Measurements from ENCODE around the gene UBXN11.

The UBXN11 gene

DNA sequence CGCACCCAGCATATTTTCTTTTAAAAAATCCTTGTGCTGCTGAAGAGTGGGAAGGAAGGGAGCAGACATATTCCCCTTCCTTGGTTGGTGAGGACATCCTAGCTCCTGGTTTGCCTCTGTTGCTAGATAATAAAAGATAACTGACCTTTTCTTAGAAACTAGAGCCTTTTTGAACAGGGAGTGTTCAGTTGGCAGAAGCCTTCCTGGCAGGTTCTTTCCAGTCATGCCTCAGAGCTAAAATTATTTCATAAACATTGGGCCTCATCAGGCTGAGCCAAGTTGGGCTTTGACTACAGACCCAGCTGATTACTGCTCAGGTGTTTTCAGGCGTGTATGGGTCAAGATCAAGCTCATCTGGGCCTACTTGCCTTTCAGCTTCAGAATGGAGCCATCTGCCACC is 49.2 kb downstream of the UBXN11 start:
- no peaks in the 10 kb centered on the region for H3K4me1 ChIP-seq (ENCODE audit: insufficient read depth, insufficient read length)
- H3K9me3 ChIP-seq (ENCODE audit: insufficient read depth, low read length) = no peaks in the 10 kb centered on the region
- H3K4me3 ChIP-seq (ENCODE audit: insufficient read length, low read depth) = no peak overlapping the region
- no peak for TF ChIP-seq ZNF274 (IDR thresholded peaks at IDR 0.05; ENCODE audit: low read depth, low read length)
- H3K9ac ChIP-seq (ENCODE audit: insufficient read length, low read depth) = no peak overlapping the region
- DNase-seq (ENCODE audit: low read depth, low spot score) = no peak
- H3K36me3 ChIP-seq (ENCODE audit: insufficient read depth, insufficient read length, low read length) = peaks cover 76% of the 10 kb centered on the region
- H3K27me3 ChIP-seq (ENCODE audit: insufficient read depth, insufficient read length) = no peaks in the 10 kb centered on the region

DNA sequence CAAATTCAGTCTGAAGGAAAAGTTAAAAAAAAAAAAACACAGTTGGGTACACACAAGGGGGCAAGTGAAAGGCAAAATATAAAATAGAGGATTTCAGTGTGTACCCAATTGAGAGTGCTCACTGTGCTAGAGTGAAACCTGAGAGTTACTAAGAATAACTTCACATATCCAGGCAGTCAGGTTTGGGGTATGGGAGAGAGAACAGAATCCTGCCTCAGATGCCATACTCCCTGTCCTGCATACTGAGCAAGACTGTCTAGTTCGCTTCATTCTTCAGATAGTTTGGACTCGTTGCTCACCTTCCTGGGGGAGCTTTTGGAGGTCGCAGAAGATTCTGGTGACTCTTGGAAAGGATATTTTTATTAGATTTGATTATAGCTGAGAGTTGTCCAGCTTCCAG is 52.0 kb downstream of the UBXN11 start:
- Histone ChIP-seq H3K27me3 (ENCODE audit: insufficient read depth, insufficient read length) (no peaks in the 10 kb centered on the region), H3K4me3 (ENCODE audit: insufficient read length, low read depth) (no peak overlapping the region), H3K4me1 (ENCODE audit: insufficient read depth, insufficient read length) (no peaks in the 10 kb centered on the region), H3K9me3 (ENCODE audit: insufficient read depth, low read length) (no peaks in the 10 kb centered on the region), H3K9ac (ENCODE audit: insufficient read length, low read depth) (no peak overlapping the region), H3K36me3 (ENCODE audit: insufficient read depth, insufficient read length, low read length) (peaks cover 72% of the 10 kb centered on the region)
- no peak for DNase-seq (ENCODE audit: low read depth, low spot score)
- TF ChIP-seq SUZ12 (IDR thresholded peaks at IDR 0.05; ENCODE audit: extremely low read depth, insufficient read depth, insufficient read length) (no peak), YY1 (IDR thresholded peaks at IDR 0.05; ENCODE audit: insufficient read depth, insufficient read length) (no peak), ZNF274 (IDR thresholded peaks at IDR 0.05; ENCODE audit: low read depth, low read length) (no peak)

DNA sequence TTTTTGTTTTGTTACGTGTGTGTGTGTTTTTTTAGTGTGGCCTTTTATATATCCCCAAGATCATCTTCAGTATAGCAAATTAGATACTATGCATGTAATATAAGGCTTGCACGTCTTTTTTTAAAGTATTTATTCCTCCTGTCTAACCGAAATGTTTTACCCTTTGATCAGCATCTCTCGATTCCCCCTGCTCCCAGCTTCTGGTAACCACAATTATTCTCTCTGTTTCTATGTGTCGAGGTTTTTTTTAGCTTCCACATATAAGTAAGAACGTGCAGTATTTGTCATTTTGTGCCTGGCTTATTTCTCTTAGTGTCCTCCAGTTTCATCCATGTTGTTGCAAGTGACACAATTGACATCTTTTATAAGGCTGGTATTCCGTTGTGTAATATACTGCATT is 53.7 kb downstream of the UBXN11 start:
- H3K4me1 ChIP-seq (ENCODE audit: insufficient read depth, insufficient read length) = no peaks in the 10 kb centered on the region
- no peak for DNase-seq (ENCODE audit: low read depth, low spot score)
- TF ChIP-seq ZNF274 (IDR thresholded peaks at IDR 0.05; ENCODE audit: low read depth, low read length) = no peak
- TF ChIP-seq SUZ12 (IDR thresholded peaks at IDR 0.05; ENCODE audit: extremely low read depth, insufficient read depth, insufficient read length) = no peak
- no peak for TF ChIP-seq YY1 (IDR thresholded peaks at IDR 0.05; ENCODE audit: insufficient read depth, insufficient read length)
- no peaks in the 10 kb centered on the region for H3K9me3 ChIP-seq (ENCODE audit: insufficient read depth, low read length)
- H3K9ac ChIP-seq (ENCODE audit: insufficient read length, low read depth) = no peak overlapping the region
- H3K27me3 ChIP-seq (ENCODE audit: insufficient read depth, insufficient read length) = no peaks in the 10 kb centered on the region
- no peak overlapping the region for H3K4me3 ChIP-seq (ENCODE audit: insufficient read length, low read depth)
- peaks cover 65% of the 10 kb centered on the region for H3K36me3 ChIP-seq (ENCODE audit: insufficient read depth, insufficient read length, low read length)

DNA sequence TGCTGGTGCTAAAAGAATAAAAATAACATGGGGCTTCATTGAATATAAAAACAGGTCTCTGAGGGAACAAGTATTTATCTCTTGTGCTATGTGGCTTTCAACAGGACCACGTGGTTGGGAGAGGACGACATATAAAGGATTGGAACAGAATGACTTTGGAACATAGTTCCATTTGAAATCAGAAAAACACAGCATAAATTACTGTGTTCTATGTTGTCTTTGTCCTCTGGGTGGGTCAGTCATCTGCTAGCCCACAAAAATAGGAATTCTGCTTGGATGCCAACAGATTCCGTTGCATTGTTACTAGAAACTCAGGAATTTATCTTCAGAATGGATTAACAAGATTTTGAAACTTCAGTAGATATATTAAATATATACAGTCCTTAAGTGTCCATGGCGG is 66.5 kb downstream of the UBXN11 start:
- peaks cover 8% of the 10 kb centered on the region for H3K9me3 ChIP-seq (ENCODE audit: insufficient read depth, low read length)
- peaks cover 51% of the 10 kb centered on the region for H3K36me3 ChIP-seq (ENCODE audit: insufficient read depth, insufficient read length, low read length)
- no peak for DNase-seq (ENCODE audit: low read depth, low spot score)
- H3K4me1 ChIP-seq (ENCODE audit: insufficient read depth, insufficient read length) = no peaks in the 10 kb centered on the region
- no peak overlapping the region for H3K9ac ChIP-seq (ENCODE audit: insufficient read length, low read depth)
- no peaks in the 10 kb centered on the region for H3K27me3 ChIP-seq (ENCODE audit: insufficient read depth, insufficient read length)
- H3K4me3 ChIP-seq (ENCODE audit: insufficient read length, low read depth) = no peak overlapping the region
- TF ChIP-seq SUZ12 (IDR thresholded peaks at IDR 0.05; ENCODE audit: extremely low read depth, insufficient read depth, insufficient read length) = no peak
- TF ChIP-seq ZNF274 (IDR thresholded peaks at IDR 0.05; ENCODE audit: low read depth, low read length) = no peak
- no peak for TF ChIP-seq YY1 (IDR thresholded peaks at IDR 0.05; ENCODE audit: insufficient read depth, insufficient read length)

DNA sequence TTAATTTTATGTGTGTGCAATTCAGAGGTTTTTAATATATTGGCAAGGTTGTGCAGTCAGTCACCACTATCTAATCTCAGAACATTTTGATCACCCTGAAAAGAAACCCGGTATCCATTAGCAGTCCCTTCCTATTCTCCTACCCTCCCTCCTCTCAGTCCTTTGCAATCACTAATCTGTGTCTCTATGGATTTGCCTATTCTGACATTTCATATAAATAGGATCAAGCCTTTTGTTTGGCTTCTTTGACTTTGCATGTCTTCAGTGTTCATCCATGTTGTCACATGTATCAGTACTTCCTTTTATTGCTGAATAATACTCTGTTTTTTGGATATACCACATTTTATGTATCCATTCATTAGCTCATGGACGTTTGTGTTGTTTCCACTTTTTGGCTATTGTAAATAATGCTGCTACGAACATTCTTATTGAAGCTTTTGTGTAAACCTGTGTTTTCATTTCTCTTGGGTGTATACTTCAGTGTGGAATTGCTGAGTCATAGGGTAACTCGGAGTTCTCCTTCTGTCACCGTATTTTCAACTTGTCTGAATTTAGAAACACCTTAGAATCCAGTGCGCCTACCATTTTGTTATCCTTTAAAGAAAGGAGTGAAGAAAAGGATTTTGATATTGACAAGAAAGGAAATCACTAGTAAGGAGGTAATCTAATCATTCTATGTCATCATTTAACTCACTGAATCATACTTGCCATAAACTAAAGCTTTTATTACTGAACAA is 69.0 kb downstream of the UBXN11 start:
- Histone ChIP-seq H3K9ac (ENCODE audit: insufficient read length, low read depth) (no peak overlapping the region), H3K36me3 (ENCODE audit: insufficient read depth, insufficient read length, low read length) (peaks cover 31% of the 10 kb centered on the region), H3K27me3 (ENCODE audit: insufficient read depth, insufficient read length) (peaks cover 12% of the 10 kb centered on the region), H3K9me3 (ENCODE audit: insufficient read depth, low read length) (peaks cover 8% of the 10 kb centered on the region), H3K4me1 (ENCODE audit: insufficient read depth, insufficient read length) (no peaks in the 10 kb centered on the region), H3K4me3 (ENCODE audit: insufficient read length, low read depth) (no peak overlapping the region)
- TF ChIP-seq YY1 (IDR thresholded peaks at IDR 0.05; ENCODE audit: insufficient read depth, insufficient read length) = no peak
- TF ChIP-seq SUZ12 (IDR thresholded peaks at IDR 0.05; ENCODE audit: extremely low read depth, insufficient read depth, insufficient read length) = no peak
- no peak for TF ChIP-seq ZNF274 (IDR thresholded peaks at IDR 0.05; ENCODE audit: low read depth, low read length)
- no peak for DNase-seq (ENCODE audit: low read depth, low spot score)

DNA sequence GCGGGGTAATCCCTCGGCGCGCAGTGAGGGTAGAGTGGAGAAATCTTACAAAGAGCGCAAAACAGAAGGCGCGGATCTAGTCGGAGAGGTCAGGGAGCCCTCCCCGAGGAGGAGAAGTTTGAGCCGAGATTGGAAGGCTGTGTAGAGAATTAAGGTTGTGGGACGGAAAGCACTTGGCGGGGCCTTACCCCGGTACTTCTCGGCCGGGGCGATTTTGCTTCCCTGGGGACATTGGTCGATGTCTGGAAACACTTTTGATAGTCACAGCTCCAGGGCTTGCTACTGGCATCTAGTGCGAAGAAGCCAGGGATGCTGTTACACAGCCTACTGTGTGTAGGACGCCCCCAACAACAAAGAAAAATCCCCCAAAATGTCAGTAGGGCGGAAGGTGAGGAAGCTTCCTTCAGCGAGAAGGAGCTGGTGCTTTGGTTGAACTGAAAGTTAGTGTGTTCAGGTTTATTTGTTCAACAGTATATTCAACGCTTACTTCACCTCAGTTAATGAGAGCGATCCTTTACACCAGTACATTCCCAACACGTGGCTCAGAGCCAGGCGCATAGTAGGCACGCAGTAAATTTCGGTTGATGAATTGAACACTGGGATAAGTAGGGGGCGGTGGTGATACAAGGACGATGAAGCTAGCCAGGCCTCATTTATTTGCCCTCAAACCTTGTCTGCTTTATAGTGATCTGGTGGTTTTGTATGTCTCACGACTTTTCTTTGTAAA is 71.6 kb downstream of the UBXN11 start:
- peak overlapping the region; percentile 97 for H3K4me3 ChIP-seq (ENCODE audit: insufficient read length, low read depth)
- no peak for TF ChIP-seq SUZ12 (IDR thresholded peaks at IDR 0.05; ENCODE audit: extremely low read depth, insufficient read depth, insufficient read length)
- TF ChIP-seq ZNF274 (IDR thresholded peaks at IDR 0.05; ENCODE audit: low read depth, low read length) = no peak
- TF ChIP-seq YY1 (IDR thresholded peaks at IDR 0.05; ENCODE audit: insufficient read depth, insufficient read length) = no peak
- peak overlapping the region; percentile 96 for H3K9ac ChIP-seq (ENCODE audit: insufficient read length, low read depth)
- peaks cover 25% of the 10 kb centered on the region for H3K27me3 ChIP-seq (ENCODE audit: insufficient read depth, insufficient read length)
- no peaks in the 10 kb centered on the region for H3K4me1 ChIP-seq (ENCODE audit: insufficient read depth, insufficient read length)
- DNase-seq (ENCODE audit: low read depth, low spot score) = no peak
- H3K9me3 ChIP-seq (ENCODE audit: insufficient read depth, low read length) = peaks cover 8% of the 10 kb centered on the region
- peaks cover 15% of the 10 kb centered on the region for H3K36me3 ChIP-seq (ENCODE audit: insufficient read depth, insufficient read length, low read length)

DNA sequence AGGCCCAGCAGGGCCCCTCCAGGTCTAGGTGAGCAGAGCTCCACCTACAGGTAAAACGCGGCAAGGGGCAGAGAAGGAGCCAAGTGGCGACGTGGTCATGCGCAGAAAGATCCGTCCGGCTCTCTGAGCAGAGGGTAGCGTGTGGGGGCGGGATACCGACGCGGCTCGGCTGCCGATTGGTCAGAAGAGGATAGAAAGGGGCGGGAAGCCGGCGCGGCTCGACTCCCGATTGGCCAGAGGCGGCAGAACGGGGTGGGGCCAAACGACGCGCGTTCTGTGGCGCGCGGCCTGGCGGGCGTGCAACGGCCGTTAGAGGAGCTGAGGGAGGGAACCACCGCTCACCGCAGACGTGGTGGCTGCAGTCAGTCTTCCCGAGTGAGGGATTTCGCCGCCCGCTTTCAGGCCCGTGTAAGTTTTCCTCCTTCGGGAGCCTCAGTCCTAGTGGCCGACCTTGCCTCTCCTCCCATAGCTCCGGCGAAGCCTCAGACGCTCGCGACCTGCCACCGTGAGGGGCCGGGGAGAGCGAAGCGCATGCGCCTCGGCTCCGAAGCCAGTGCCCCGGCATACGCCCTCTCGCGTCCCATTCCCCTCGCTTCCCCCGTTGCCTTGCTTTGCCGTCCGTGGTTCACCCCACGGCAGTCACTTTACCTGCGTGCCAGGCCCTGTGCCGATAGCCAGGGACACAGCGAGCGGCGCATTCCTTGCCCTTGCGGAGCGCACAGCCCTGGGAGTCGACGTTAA is 72.4 kb downstream of the UBXN11 start, which contains the start of gene CEP85:
CEP85 (plus strand) TSS at position 298 of the 741 bp plus-strand sequence. CDS start 5,584 bp downstream, outside the sequence.
- peaks cover 12% of the 10 kb centered on the region for H3K36me3 ChIP-seq (ENCODE audit: insufficient read depth, insufficient read length, low read length)
- H3K9ac ChIP-seq (ENCODE audit: insufficient read length, low read depth) = peak within 1 kb of the TSS; percentile 96
- peak within 1 kb of the TSS; percentile 97 for H3K4me3 ChIP-seq (ENCODE audit: insufficient read length, low read depth)
- TF ChIP-seq SUZ12 (IDR thresholded peaks at IDR 0.05; ENCODE audit: extremely low read depth, insufficient read depth, insufficient read length) = no peak
- no peak for TF ChIP-seq ZNF274 (IDR thresholded peaks at IDR 0.05; ENCODE audit: low read depth, low read length)
- no peak for TF ChIP-seq YY1 (IDR thresholded peaks at IDR 0.05; ENCODE audit: insufficient read depth, insufficient read length)
- peaks cover 26% of the 10 kb centered on the region for H3K27me3 ChIP-seq (ENCODE audit: insufficient read depth, insufficient read length)
- H3K4me1 ChIP-seq (ENCODE audit: insufficient read depth, insufficient read length) = no peaks in the 10 kb centered on the region
- peak; percentile 99 for DNase-seq (ENCODE audit: low read depth, low spot score)
- H3K9me3 ChIP-seq (ENCODE audit: insufficient read depth, low read length) = peaks cover 8% of the 10 kb centered on the region
